Neural cell (in vitro differentiated cells): Measurements from ENCODE around the gene FOXF1. TPM values are rescaled to one million over a fixed set of nuclear protein-coding genes. Genes with fewer than 3 reads are reported as not detected.

Experiments
- H2AFZ ChIP-seq: fragments of 200-600, 300-800 bp; sonication (generic), shearing (Covaris generic); 2 replicates; pipeline ENCODE4 v1.6.0; 2014; ENCODE audit warnings: low read depth, mild to moderate bottlenecking, antibody characterized with exemption, low read length, moderate library complexity
- H3F3A ChIP-seq: fragments of 200-600 bp; shearing (Covaris generic); 2 replicates; pipeline ENCODE4 v1.6.1; 2016; ENCODE audit warnings: mild to moderate bottlenecking, moderate library complexity, mixed read lengths, antibody characterized with exemption, low read length; ENCODE audit not compliant: insufficient read depth, poor library complexity, severe bottlenecking
- H3K27ac ChIP-seq: fragments of 200-600, 300-800 bp; sonication (generic), shearing (Covaris generic); 2 replicates; pipeline ENCODE4 v1.5.1; 2014; ENCODE audit warnings: mild to moderate bottlenecking, low read length, moderate library complexity
- H3K27me3 ChIP-seq: fragments of 300-800, 200-600 bp; sonication (generic), shearing (Covaris generic); 2 replicates; pipeline ENCODE4 v1.6.0; 2014; ENCODE audit warnings: mild to moderate bottlenecking, low read depth, low read length, moderate library complexity; ENCODE audit not compliant: insufficient read depth
- H3K36me3 ChIP-seq: fragments of 300-800, 200-600 bp; sonication (generic), shearing (Covaris generic); 2 replicates; pipeline ENCODE4 v1.5.1; 2014; ENCODE audit warnings: mild to moderate bottlenecking, antibody characterized with exemption, low read length, moderate library complexity; ENCODE audit not compliant: insufficient read depth
- H3K4me2 ChIP-seq: fragments of 300-800, 200-600 bp; sonication (generic), shearing (Covaris generic); 2 replicates; pipeline ENCODE4 v1.6.0; 2014; ENCODE audit warnings: mild to moderate bottlenecking, low read length
- H3K4me3 ChIP-seq: fragments of 300-800, 200-600 bp; sonication (generic), shearing (Covaris generic); 2 replicates; pipeline ENCODE4 v1.5.1; 2014; ENCODE audit warnings: mild to moderate bottlenecking, low read length, moderate library complexity
- H3K79me2 ChIP-seq: fragments of 200-600 bp; shearing (Covaris generic); replicated peaks from 2 replicates; pipeline ENCODE4 v1.6.0; 2014; ENCODE audit warnings: mild to moderate bottlenecking, low read length, moderate library complexity; ENCODE audit not compliant: insufficient read depth
- H3K9ac ChIP-seq: fragments of 300-800, 200-600 bp; sonication (generic), shearing (Covaris generic); 2 replicates; pipeline ENCODE4 v1.6.1; 2016; ENCODE audit warnings: mild to moderate bottlenecking, low read length, mixed read lengths
- H3K9me2 ChIP-seq: fragments of 200-600 bp; shearing (Covaris generic); 2 replicates; pipeline ENCODE4 v1.6.1; 2016; ENCODE audit warnings: mild to moderate bottlenecking, low read length, mixed read lengths; ENCODE audit not compliant: insufficient read depth
- H3K9me3 ChIP-seq: fragments of 200-600, 300-800 bp; sonication (generic), shearing (Covaris generic); 2 replicates; pipeline ENCODE4 v1.6.1; 2016; ENCODE audit warnings: mild to moderate bottlenecking, mixed run types, low read length, moderate library complexity, mixed read lengths
- H4K20me1 ChIP-seq: fragments of 200-600 bp; shearing (Covaris generic); 2 replicates; pipeline ENCODE4 v1.6.1; 2016; ENCODE audit warnings: mild to moderate bottlenecking, mixed run types; ENCODE audit not compliant: insufficient read depth
- EP300 ChIP-seq: fragments of 450-650 bp; conservative IDR thresholded peaks from 2 replicates; pipeline ENCODE4 v1.6.1; 2014; ENCODE audit warnings: antibody characterized with exemption, mild to moderate bottlenecking, moderate library complexity; ENCODE audit not compliant: poor library complexity, severe bottlenecking
- EZH2 ChIP-seq: fragments of 200-600, 300-800 bp; shearing (Covaris generic), sonication (generic); IDR thresholded peaks from 2 replicates; pipeline ENCODE4 v1.6.1; 2014; ENCODE audit warnings: antibody characterized with exemption, low read length, borderline replicate concordance, mild to moderate bottlenecking; ENCODE audit not compliant: insufficient read depth, poor library complexity, severe bottlenecking
- MXI1 ChIP-seq: fragments of 450-650 bp; conservative IDR thresholded peaks from 2 replicates; pipeline ENCODE4 v1.6.1; 2014; ENCODE audit warnings: antibody characterized with exemption, mild to moderate bottlenecking; ENCODE audit not compliant: poor library complexity, severe bottlenecking
- POLR2AphosphoS5 ChIP-seq: IDR thresholded peaks from 2 replicates; pipeline ENCODE4 v1.6.1; 2012
- RAD21 ChIP-seq: fragments of 450-650 bp; conservative IDR thresholded peaks from 2 replicates; pipeline ENCODE4 v1.6.1; 2014; ENCODE audit warnings: antibody characterized with exemption, mild to moderate bottlenecking, moderate library complexity
- REST ChIP-seq: IDR thresholded peaks from 2 replicates; pipeline ENCODE4 v1.6.1; 2012; ENCODE audit warnings: borderline replicate concordance
- SMC3 ChIP-seq: fragments of 450-650 bp; conservative IDR thresholded peaks from 2 replicates; pipeline ENCODE4 v1.6.1; 2014; ENCODE audit warnings: antibody characterized with exemption, mild to moderate bottlenecking, moderate library complexity; ENCODE audit not compliant: poor library complexity
- TAF1 ChIP-seq: IDR thresholded peaks from 2 replicates; pipeline ENCODE4 v1.6.1; 2012; ENCODE audit warnings: low read depth
- polyA plus RNA-seq: library from polyadenylated mRNA; depleted of rRNA; stranded (reverse); fragments of >200 nt; gene quantifications from 2 replicates; pipeline ENCODE4 v1.2.3, GENCODE V29; 2014
- TF ChIP-seq, protein P1 (sequence below): fragments of 450-650 bp; IDR thresholded peaks from 2 replicates; pipeline ENCODE4 v1.5.1; 2014; ENCODE audit warnings: antibody characterized with exemption, mild to moderate bottlenecking, moderate library complexity; ENCODE audit not compliant: poor library complexity, severe bottlenecking

Gene FOXF1
- polyA plus RNA-seq, 1 donor from 2014 or later: not detected

- no peaks in the 10 kb centered on the region for H3K27me3 ChIP-seq
- H3K9me3 ChIP-seq: no peaks in the 10 kb centered on the region
- no peaks in the 10 kb centered on the region for H3K79me2 ChIP-seq
- no peaks in the 10 kb centered on the region for H3F3A ChIP-seq
- H2AFZ ChIP-seq: no peak overlapping the region
- H4K20me1 ChIP-seq: no peaks in the 10 kb centered on the region
- H3K4me3 ChIP-seq: no peak overlapping the region
- no peaks in the 10 kb centered on the region for H3K9me2 ChIP-seq
- no peak overlapping the region for H3K27ac ChIP-seq
- H3K36me3 ChIP-seq: peaks cover 4% of the 10 kb centered on the region
- no peak overlapping the region for H3K9ac ChIP-seq
- no peak overlapping the region for H3K4me2 ChIP-seq
- TF ChIP-seq POLR2AphosphoS5: no peak
- TF ChIP-seq, protein P1, sequence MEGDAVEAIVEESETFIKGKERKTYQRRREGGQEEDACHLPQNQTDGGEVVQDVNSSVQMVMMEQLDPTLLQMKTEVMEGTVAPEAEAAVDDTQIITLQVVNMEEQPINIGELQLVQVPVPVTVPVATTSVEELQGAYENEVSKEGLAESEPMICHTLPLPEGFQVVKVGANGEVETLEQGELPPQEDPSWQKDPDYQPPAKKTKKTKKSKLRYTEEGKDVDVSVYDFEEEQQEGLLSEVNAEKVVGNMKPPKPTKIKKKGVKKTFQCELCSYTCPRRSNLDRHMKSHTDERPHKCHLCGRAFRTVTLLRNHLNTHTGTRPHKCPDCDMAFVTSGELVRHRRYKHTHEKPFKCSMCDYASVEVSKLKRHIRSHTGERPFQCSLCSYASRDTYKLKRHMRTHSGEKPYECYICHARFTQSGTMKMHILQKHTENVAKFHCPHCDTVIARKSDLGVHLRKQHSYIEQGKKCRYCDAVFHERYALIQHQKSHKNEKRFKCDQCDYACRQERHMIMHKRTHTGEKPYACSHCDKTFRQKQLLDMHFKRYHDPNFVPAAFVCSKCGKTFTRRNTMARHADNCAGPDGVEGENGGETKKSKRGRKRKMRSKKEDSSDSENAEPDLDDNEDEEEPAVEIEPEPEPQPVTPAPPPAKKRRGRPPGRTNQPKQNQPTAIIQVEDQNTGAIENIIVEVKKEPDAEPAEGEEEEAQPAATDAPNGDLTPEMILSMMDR: no peak
- TF ChIP-seq EZH2: no peak
Measured at GRCh38 chr16:86547286-86547685, 37.0 kb downstream of the FOXF1 start.

DNA sequence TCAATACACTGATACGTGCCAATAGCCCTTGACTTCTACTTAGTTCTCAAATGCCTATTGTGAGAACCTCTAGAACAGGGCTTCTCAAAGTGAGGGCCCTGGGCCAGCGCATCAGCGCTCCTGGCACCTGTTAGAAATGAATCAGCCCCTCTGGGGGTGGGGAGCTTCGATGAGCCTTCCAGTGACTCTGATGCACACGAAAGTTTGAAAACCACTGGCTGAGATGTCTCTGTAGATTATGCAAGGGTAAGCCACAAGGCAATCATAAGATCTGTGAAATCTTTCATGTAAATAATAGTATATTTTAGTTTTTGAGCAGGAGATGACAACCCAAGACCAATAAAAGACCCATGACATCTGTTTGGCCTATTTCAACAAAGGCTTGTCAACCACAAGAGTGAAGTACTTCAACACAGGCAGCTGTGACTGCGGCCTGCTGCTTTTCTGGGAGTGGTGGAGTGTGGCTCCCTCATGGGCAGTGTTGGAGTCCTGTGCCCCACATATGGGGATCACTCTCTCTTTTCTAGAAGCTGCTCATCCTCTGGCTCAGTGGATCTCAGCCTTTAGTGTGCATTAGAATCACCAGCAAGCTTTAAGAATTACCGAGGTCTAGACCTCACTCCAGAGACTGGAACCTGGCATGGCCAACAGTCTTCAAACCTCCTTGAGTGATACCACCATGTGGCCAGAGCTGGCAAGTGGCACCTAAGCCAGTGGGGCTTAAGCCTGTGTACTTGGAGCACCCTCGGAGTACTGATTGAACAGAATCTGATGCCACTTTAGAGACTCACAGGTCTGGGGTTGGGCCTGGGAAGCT lies 39.0 kb downstream of the FOXF1 start:
- TF ChIP-seq POLR2AphosphoS5 (no peak), EP300 (no peak), REST (no peak), RAD21 (no peak), SMC3 (no peak), MXI1 (no peak), TAF1 (no peak), EZH2 (no peak)
- TF ChIP-seq, protein P1: no peak
- Histone ChIP-seq H4K20me1 (no peaks in the 10 kb centered on the region), H3F3A (no peaks in the 10 kb centered on the region), H2AFZ (no peak overlapping the region), H3K4me3 (no peak overlapping the region), H3K27ac (no peak overlapping the region), H3K79me2 (peaks cover 4% of the 10 kb centered on the region), H3K27me3 (no peaks in the 10 kb centered on the region), H3K4me2 (no peak overlapping the region), H3K9ac (no peak overlapping the region), H3K36me3 (peaks cover 4% of the 10 kb centered on the region), H3K9me2 (no peaks in the 10 kb centered on the region), H3K9me3 (no peaks in the 10 kb centered on the region)
